Adipocyte (in vitro differentiated cells): ENCODE measurements around the gene CCDC178.

Source experiments
- DNase-seq: peaks from one replicate; pipeline ENCODE4 v3.0.0-alpha.2; 2015; ENCODE audit warnings: low read depth
- H3K27me3 ChIP-seq: replicated peaks from 2 replicates; pipeline ENCODE4 v1.7.0; 2013; ENCODE audit warnings: mild to moderate bottlenecking, low read length, moderate library complexity; ENCODE audit not compliant: control insufficient read depth, insufficient read depth
- H3K36me3 ChIP-seq: 2 replicates; pipeline ENCODE4 v1.7.0; 2013; ENCODE audit warnings: low read length, mild to moderate bottlenecking, moderate library complexity; ENCODE audit not compliant: control insufficient read depth, insufficient read depth, severe bottlenecking
- H3K4me1 ChIP-seq: 2 replicates; pipeline ENCODE4 v1.7.0; 2013; ENCODE audit warnings: mild to moderate bottlenecking, low read length, moderate library complexity; ENCODE audit not compliant: control insufficient read depth, insufficient read depth
- H3K4me3 ChIP-seq: 2 replicates; pipeline ENCODE4 v1.7.0; 2013; ENCODE audit warnings: mild to moderate bottlenecking, low read length, moderate library complexity
- H3K9ac ChIP-seq: 2 replicates; pipeline ENCODE4 v1.7.0; 2013; ENCODE audit warnings: mild to moderate bottlenecking, low read length, moderate library complexity
- H3K9me3 ChIP-seq: 2 replicates; pipeline ENCODE4 v1.7.0; 2013; ENCODE audit warnings: mild to moderate bottlenecking, low read length, moderate library complexity; ENCODE audit not compliant: control insufficient read depth

CCDC178 gene

DNA sequence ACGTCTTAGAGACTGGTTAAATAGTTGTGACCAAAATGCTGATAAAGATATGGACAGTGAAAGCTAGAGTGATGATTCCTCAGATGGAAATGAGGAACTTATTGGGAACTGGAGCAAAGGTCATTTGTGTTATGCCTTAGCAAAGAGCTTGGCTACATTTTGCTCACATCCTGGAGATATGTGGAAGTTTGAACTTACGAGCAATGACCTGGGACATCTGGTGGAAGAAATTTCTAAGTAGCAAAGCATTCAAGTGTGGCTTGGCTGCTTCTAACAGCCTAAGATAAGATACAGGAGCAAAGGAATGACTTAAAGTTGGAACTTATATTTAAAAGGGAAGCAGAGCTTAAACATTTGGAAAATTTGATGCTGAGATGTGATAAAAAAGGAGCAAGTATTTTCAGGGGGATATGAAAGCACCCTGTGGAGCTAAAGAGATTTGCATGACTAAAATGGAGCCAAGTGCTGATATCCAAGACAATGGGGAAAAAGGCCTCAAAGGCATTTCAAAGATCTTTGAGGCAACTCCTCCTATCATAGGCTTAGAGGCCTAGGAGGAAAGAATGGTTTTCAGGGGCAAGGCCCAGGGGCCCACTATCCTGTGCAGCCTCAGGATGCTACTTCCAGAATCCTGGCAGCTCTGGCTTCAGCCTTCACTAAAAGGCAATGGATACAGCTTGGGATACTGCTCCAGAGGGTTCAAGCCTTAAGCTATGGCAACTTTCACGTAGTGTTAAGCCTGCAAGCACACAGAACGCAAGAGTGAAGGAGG, 543.6 kb downstream of the CCDC178 start:
- no peaks in the 10 kb centered on the region for H3K27me3 ChIP-seq
- H3K4me3 ChIP-seq = no peak overlapping the region
- H3K4me1 ChIP-seq = no peaks in the 10 kb centered on the region
- H3K36me3 ChIP-seq = no peaks in the 10 kb centered on the region
- DNase-seq = no peak
- H3K9ac ChIP-seq = no peak overlapping the region
- H3K9me3 ChIP-seq = peaks cover 7% of the 10 kb centered on the region

- no peak overlapping the region for H3K4me3 ChIP-seq
- no peaks in the 10 kb centered on the region for H3K4me1 ChIP-seq
- no peak for DNase-seq
- H3K9ac ChIP-seq = no peak overlapping the region
- H3K27me3 ChIP-seq = no peaks in the 10 kb centered on the region
- H3K36me3 ChIP-seq = no peaks in the 10 kb centered on the region
- peaks cover 7% of the 10 kb centered on the region for H3K9me3 ChIP-seq
These were observed 546.6 kb downstream of the CCDC178 start for GRCh38 chr18:32893915-32894314.

DNA sequence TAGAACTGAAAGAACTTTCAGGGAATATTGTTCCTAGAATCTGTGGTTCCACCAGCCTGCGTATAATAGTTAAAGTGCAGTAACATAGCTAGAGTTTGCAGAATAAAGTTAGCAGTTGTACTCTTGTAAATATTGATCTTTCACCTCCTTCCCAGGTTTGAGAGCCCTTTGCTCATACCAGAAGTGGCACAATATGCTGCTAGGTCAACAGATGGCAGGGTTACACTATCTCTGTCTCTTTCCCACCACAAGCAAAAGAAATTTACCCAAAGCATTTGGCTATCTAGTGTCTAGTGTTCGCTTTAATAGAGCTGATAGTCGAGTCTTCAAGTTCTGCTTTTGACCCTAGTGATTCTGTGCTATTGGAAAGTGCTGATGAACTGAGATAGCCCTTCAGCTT, 548.7 kb downstream of the CCDC178 start:
- H3K9me3 ChIP-seq = peaks cover under 1% of the 10 kb centered on the region
- no peak overlapping the region for H3K9ac ChIP-seq
- no peaks in the 10 kb centered on the region for H3K36me3 ChIP-seq
- no peaks in the 10 kb centered on the region for H3K4me1 ChIP-seq
- DNase-seq = no peak
- H3K27me3 ChIP-seq = no peaks in the 10 kb centered on the region
- H3K4me3 ChIP-seq = no peak overlapping the region

DNA sequence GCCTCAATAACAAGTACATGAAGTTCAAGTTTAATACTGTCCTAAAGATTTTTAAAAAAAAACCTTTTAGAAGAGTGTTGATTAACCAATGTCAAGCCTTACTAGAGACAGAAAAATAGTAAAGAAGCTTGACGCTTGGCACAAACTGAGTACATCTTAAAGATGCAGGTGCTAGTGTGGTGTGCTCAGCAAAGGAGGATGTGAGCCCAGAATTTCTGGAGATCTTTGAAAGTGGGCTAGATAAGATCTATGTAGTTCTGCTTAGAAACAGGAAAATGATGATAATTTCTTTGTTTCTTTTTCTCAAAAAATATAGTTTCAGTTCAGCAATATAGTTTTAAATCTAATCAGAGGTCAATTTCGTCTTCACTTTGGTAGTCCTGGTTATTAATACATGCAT, 549.4 kb downstream of the CCDC178 start:
- Histone ChIP-seq H3K4me1 (no peaks in the 10 kb centered on the region), H3K36me3 (no peaks in the 10 kb centered on the region), H3K4me3 (no peak overlapping the region), H3K9ac (no peak overlapping the region), H3K9me3 (no peaks in the 10 kb centered on the region), H3K27me3 (no peaks in the 10 kb centered on the region)
- DNase-seq = no peak

- Histone ChIP-seq H3K27me3 (peaks cover 3% of the 10 kb centered on the region), H3K4me3 (no peak overlapping the region), H3K36me3 (no peaks in the 10 kb centered on the region), H3K4me1 (no peaks in the 10 kb centered on the region), H3K9ac (no peak overlapping the region), H3K9me3 (no peaks in the 10 kb centered on the region)
- no peak for DNase-seq
These were observed 550.6 kb downstream of the CCDC178 start for GRCh38 chr18:32889615-32890593.

- DNase-seq = no peak
- H3K4me3 ChIP-seq = no peak overlapping the region
- H3K9me3 ChIP-seq = no peaks in the 10 kb centered on the region
- no peaks in the 10 kb centered on the region for H3K4me1 ChIP-seq
- H3K36me3 ChIP-seq = no peaks in the 10 kb centered on the region
- H3K27me3 ChIP-seq = peaks cover 4% of the 10 kb centered on the region
- H3K9ac ChIP-seq = no peak overlapping the region
These were observed 552.2 kb downstream of the CCDC178 start for GRCh38 chr18:32888306-32888705.
